Adrenal gland (tissue), 5 donors: ENCODE results near the gene FAM13B.

Experiments used
- POLR2A ChIP-seq, 2 donors: fragments of 450-650 bp; IDR thresholded peaks; one replicate each; pipeline ENCODE4 v1.6.1; 2017; ENCODE audit warnings: antibody characterized with exemption in 2 of 2, mild to moderate bottlenecking in 2 of 2, moderate library complexity in 1 of 2
- TF ChIP-seq, protein P1 (sequence below), 6 experiments: fragments of 450-650 bp in 4 of 6; fragments of 200-600 bp in 2 of 6; sonication (generic) in 1 of 6; IDR thresholded peaks; 1 replicate in 5 of 6; 2 replicates in 1 of 6; pipeline versions ENCODE4 v1.5.1 to v1.8.0; 2016 to 2021; ENCODE audit warnings: antibody characterized with exemption in 6 of 6, mild to moderate bottlenecking in 2 of 6, moderate library complexity in 1 of 6
- donor health status: DM: no; HTN: no; CAD: no.

DNA sequence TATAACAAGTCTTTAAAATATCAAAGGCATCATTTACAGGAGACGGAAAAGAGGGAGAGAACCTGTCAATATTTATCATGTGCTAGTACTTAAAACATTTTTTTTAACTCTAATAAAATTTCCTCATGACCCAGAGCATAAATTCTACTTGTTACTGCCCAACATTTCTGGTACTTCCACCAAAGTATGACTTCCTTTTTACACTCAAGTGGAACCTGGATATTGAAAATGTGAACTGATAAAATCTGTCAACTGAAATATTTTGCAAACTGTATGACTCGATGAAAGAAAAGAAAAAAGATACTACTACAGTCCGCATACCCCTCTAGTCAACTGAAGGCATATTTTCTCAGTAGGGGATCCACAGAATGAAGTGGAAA is 37.1 kb downstream of the FAM13B start:
- TF ChIP-seq, protein P1, sequence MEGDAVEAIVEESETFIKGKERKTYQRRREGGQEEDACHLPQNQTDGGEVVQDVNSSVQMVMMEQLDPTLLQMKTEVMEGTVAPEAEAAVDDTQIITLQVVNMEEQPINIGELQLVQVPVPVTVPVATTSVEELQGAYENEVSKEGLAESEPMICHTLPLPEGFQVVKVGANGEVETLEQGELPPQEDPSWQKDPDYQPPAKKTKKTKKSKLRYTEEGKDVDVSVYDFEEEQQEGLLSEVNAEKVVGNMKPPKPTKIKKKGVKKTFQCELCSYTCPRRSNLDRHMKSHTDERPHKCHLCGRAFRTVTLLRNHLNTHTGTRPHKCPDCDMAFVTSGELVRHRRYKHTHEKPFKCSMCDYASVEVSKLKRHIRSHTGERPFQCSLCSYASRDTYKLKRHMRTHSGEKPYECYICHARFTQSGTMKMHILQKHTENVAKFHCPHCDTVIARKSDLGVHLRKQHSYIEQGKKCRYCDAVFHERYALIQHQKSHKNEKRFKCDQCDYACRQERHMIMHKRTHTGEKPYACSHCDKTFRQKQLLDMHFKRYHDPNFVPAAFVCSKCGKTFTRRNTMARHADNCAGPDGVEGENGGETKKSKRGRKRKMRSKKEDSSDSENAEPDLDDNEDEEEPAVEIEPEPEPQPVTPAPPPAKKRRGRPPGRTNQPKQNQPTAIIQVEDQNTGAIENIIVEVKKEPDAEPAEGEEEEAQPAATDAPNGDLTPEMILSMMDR (IDR thresholded peaks at IDR 0.05), result no peak
- no peak for TF ChIP-seq POLR2A (IDR thresholded peaks at IDR 0.05)
